Measurements from ENCODE around the gene PDE8A. TPM values are rescaled to one million over a fixed set of nuclear protein-coding genes. Genes with fewer than 3 reads are reported as not detected.

The PDE8A gene
- total RNA-seq, 6 experiments from 2014 or later, result 14.3 to 18.6 (median 16.6) TPM

DNA sequence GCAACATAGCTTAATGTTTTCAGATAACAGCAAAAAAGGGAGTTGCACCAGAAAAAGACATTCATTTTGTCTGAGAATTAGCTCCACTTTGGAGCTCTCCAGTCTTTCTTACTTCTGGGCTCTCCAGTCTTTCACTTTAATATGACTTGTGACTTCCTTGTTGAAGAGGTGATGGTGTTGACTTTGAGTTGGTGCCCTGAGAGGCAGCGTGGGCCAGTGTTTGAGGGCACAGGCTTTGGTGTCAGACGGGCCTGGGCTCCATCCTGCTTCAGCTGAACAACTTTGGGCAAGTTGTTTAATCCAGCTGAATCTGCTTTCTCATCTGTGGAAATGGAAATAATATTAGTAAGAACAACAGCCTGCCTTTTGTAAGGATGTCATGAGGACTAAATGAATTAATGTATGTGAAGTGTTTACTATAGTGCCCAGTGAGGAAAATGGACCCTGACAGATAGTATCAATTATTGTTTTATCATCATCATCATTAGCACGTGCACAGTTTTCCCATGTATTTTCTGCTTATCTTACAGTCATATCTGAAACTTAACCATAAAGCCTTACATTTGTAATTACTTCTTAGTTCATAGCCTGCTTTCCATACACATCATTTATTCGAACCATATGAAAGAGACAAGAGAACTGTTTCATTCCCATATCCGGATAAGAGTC is 108.4 kb downstream of the PDE8A start:
- Mint-ChIP-seq H3K27me3 (ENCODE audit: insufficient read depth) (no peaks in the 10 kb centered on the region; the same call in 1 of the 2 replicates), H3K9me3 (no peaks in the 10 kb centered on the region), H3K36me3 (ENCODE audit: low read depth) (peaks cover 30% of the 10 kb centered on the region), H3K4me1 (ENCODE audit: low read depth) (peaks cover 12% of the 10 kb centered on the region), H3K27ac (no peak overlapping the region), H3K4me3 (no peak overlapping the region)
- TF ChIP-seq, protein P1, sequence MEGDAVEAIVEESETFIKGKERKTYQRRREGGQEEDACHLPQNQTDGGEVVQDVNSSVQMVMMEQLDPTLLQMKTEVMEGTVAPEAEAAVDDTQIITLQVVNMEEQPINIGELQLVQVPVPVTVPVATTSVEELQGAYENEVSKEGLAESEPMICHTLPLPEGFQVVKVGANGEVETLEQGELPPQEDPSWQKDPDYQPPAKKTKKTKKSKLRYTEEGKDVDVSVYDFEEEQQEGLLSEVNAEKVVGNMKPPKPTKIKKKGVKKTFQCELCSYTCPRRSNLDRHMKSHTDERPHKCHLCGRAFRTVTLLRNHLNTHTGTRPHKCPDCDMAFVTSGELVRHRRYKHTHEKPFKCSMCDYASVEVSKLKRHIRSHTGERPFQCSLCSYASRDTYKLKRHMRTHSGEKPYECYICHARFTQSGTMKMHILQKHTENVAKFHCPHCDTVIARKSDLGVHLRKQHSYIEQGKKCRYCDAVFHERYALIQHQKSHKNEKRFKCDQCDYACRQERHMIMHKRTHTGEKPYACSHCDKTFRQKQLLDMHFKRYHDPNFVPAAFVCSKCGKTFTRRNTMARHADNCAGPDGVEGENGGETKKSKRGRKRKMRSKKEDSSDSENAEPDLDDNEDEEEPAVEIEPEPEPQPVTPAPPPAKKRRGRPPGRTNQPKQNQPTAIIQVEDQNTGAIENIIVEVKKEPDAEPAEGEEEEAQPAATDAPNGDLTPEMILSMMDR (IDR thresholded peaks at IDR 0.05), result no peak
- DNase-seq, result no peak

DNA sequence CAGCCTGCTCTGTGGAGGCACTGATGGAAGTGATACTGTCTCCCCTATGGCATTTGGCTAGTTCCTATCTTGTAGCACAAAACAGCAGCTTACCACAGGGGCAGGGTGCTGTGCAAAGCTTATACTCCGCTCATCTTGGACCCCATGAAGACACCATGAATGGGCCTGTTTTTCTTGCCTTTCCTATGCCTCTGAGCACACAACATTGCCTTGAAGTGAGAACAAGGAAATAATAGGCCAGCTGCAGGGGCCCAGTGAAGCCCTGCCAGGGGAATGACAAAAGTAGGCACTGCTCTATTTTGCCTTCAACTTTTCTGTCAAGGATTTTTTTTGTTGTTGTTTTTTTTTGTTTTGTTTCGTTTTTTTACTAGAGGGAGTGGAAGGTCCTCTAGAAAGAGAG is 110.3 kb downstream of the PDE8A start:
- H3K27ac Mint-ChIP-seq, result no peak overlapping the region
- no peak for DNase-seq
- peaks cover 29% of the 10 kb centered on the region for H3K36me3 Mint-ChIP-seq (ENCODE audit: low read depth)
- TF ChIP-seq, protein P1 (IDR thresholded peaks at IDR 0.05), result no peak
- no peak overlapping the region for H3K4me3 Mint-ChIP-seq
- peaks cover 19% of the 10 kb centered on the region for H3K4me1 Mint-ChIP-seq (ENCODE audit: low read depth)
- H3K9me3 Mint-ChIP-seq, result no peaks in the 10 kb centered on the region
- H3K27me3 Mint-ChIP-seq (ENCODE audit: insufficient read depth), result no peaks in the 10 kb centered on the region; the same call in 1 of the 2 replicates

DNA sequence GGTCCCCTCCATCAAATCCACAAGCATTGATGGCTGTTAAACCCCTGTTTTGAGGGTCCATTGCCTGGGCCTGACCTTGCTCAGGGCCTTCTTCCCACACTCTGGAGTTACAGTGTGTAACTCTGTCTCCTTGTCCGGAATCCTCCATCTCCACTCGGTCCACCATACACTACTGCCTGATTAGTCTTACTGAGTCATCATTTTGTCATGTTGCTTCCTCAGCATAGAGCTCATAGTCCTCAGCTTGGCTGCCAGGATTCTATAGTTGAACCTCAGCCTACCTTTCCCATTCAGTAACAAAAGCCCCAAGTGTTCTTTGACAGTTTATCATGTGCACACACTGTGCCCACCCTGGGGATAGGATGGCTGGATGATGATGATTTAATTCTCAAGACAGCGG is 113.0 kb downstream of the PDE8A start:
- Mint-ChIP-seq H3K27me3 (ENCODE audit: insufficient read depth) (no peaks in the 10 kb centered on the region; the same call in 1 of the 2 replicates), H3K4me1 (ENCODE audit: low read depth) (peaks cover 31% of the 10 kb centered on the region), H3K4me3 (no peak overlapping the region), H3K9me3 (no peaks in the 10 kb centered on the region), H3K27ac (peak overlapping the region; percentile 84), H3K36me3 (ENCODE audit: low read depth) (peaks cover 21% of the 10 kb centered on the region)
- TF ChIP-seq, protein P1 (IDR thresholded peaks at IDR 0.05), result no peak
- peak; percentile 65 for DNase-seq

DNA sequence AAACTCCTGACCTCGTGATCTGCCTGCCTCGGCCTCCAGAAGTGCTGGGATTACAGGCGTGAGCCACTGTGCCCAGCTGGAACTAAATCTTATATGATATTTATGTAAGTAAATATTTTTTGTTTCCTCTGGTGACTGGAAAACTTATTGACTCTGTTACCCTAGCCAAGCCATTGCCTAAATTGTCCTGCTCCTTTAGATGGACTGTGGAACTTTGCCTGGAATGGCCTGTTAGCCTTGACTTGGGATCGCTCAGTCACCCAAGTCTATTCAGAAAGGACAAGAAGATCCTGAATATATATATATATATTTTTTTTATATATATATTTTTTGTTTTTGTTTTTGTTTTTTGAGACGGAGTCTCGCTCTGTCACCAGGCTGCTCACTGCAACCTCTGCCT is 113.9 kb downstream of the PDE8A start:
- Mint-ChIP-seq H3K9me3 (no peaks in the 10 kb centered on the region), H3K4me1 (ENCODE audit: low read depth) (peaks cover 31% of the 10 kb centered on the region), H3K4me3 (no peak overlapping the region), H3K36me3 (ENCODE audit: low read depth) (peaks cover 16% of the 10 kb centered on the region), H3K27me3 (ENCODE audit: insufficient read depth) (no peaks in the 10 kb centered on the region; the same call in 1 of the 2 replicates), H3K27ac (no peak overlapping the region)
- no peak for DNase-seq
- TF ChIP-seq, protein P1 (IDR thresholded peaks at IDR 0.05), result no peak

DNA sequence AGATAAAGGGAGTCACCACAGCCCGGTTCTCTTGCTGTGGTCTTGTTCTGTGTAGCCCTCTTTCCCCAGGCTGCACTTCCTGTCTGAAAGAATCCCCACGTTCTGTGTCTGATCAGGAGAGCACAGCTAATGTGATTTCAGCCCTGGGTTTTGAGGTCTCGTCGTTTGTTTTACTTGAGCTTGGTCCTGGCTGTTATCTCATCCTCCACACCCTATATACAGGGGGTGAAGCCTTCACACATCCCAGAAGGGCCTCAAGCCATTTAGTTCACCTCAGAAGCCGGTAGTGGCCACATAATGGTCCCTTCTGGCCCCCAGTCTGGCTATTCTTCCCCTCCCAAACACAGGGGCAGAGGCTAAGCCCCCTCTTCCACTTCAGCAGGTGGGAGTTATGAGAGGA is 115.6 kb downstream of the PDE8A start:
- Mint-ChIP-seq H3K4me3 (no peak overlapping the region), H3K27ac (peak overlapping the region; percentile 72), H3K27me3 (ENCODE audit: insufficient read depth) (no peaks in the 10 kb centered on the region; the same call in 1 of the 2 replicates), H3K9me3 (no peaks in the 10 kb centered on the region), H3K4me1 (ENCODE audit: low read depth) (peaks cover 31% of the 10 kb centered on the region), H3K36me3 (ENCODE audit: low read depth) (peaks cover 16% of the 10 kb centered on the region)
- TF ChIP-seq, protein P1 (IDR thresholded peaks at IDR 0.05), result no peak
- DNase-seq, result no peak
